Left renal cortex interstitium (tissue), 4 donors: ENCODE results near the gene OVCA2. TPM values are rescaled to one million over a fixed set of nuclear protein-coding genes. Genes with fewer than 3 reads are reported as not detected.

Experiments used
- DNase-seq, 4 donors: peaks; one replicate each; pipeline ENCODE4 v3.0.0-alpha.2; 2013; ENCODE audit warnings: low read depth in 4 of 4, low spot score in 2 of 4, missing footprints in 1 of 4
- polyA plus RNA-seq, 4 donors: library from polyadenylated mRNA; unstranded; fragments of 120-200 nt; gene quantifications; one replicate each; pipeline ENCODE4 v1.2.1, GENCODE V29; 2013; ENCODE audit not compliant: insufficient read length in 4 of 4

The OVCA2 gene
- polyA plus RNA-seq, 4 donors, result 11.4 to 21.7 (median 12.7) TPM

GRCh38 chr17:2051061-2051932 is 9.5 kb downstream of the OVCA2 start:
- no peak for DNase-seq

GRCh38 chr17:2051933-2052559 is 10.2 kb downstream of the OVCA2 start:
- no peak for DNase-seq

GRCh38 chr17:2053380-2054261 is 11.8 kb downstream of the OVCA2 start:
- DNase-seq, result no peak

GRCh38 chr17:2054262-2054511 is 12.4 kb downstream of the OVCA2 start:
- DNase-seq, result no peak

- no peak for DNase-seq
Observed at GRCh38 chr17:2054512-2055291, 12.9 kb downstream of the OVCA2 start, which contains the start of gene HIC1. Gene HIC1, plus strand, starts transcription at chr17:2055103. Its CDS starts 1,588 bp downstream, at chr17:2056691.

GRCh38 chr17:2055292-2056205 is 13.7 kb downstream of the OVCA2 start:
- DNase-seq, result no peak

GRCh38 chr17:2056206-2057174 is 14.7 kb downstream of the OVCA2 start:
- DNase-seq, result no peak

- DNase-seq, result no peak
Observed at GRCh38 chr17:2057175-2057759, 15.4 kb downstream of the OVCA2 start.

GRCh38 chr17:2057760-2058585 is 16.2 kb downstream of the OVCA2 start:
- no peak for DNase-seq

GRCh38 chr17:2058586-2059546 is 17.0 kb downstream of the OVCA2 start:
- no peak for DNase-seq

GRCh38 chr17:2059547-2060384 is 17.9 kb downstream of the OVCA2 start:
- no peak for DNase-seq

- no peak for DNase-seq
Observed at GRCh38 chr17:2060385-2060658, 18.5 kb downstream of the OVCA2 start.

- DNase-seq, result no peak
Observed at GRCh38 chr17:2060681-2061440, 19.0 kb downstream of the OVCA2 start.

- no peak for DNase-seq
Observed at GRCh38 chr17:2061441-2061958, 19.7 kb downstream of the OVCA2 start.
